Smooth muscle cell (in vitro differentiated cells): ENCODE results near the gene PIANP. TPM values are rescaled to one million over a fixed set of nuclear protein-coding genes. Genes with fewer than 3 reads are reported as not detected.

ENCODE experiments used
- DNase-seq: peaks from one replicate; lab custom pipeline; 2025; ENCODE audit not compliant: unreplicated experiment; lab: John Stamatoyannopoulos, UW
- H2AFZ ChIP-seq: fragments of 200-600 bp; sonication (generic); 2 replicates; pipeline ENCODE4 v1.6.0; 2016; ENCODE audit warnings: antibody characterized with exemption, low read depth, mild to moderate bottlenecking
- H3F3A ChIP-seq: fragments of 200-600 bp; sonication (generic); 2 replicates; pipeline ENCODE4 v1.6.0; 2017; ENCODE audit warnings: antibody characterized with exemption, low read depth
- H3K27ac ChIP-seq: fragments of 200-600 bp; sonication (generic); 2 replicates; pipeline ENCODE4 v1.5.1; 2016; ENCODE audit warnings: low read depth, mild to moderate bottlenecking
- H3K27me3 ChIP-seq: fragments of 200-600 bp; sonication (generic); 2 replicates; pipeline ENCODE4 v1.6.1; 2016; ENCODE audit warnings: low read depth, mild to moderate bottlenecking
- H3K36me3 ChIP-seq: fragments of 200-600 bp; sonication (generic); 2 replicates; pipeline ENCODE4 v1.5.1; 2016; ENCODE audit warnings: low read depth
- H3K4me1 ChIP-seq: fragments of 200-600 bp; sonication (generic); 2 replicates; pipeline ENCODE4 v1.5.1; 2016; ENCODE audit warnings: low read depth
- H3K4me2 ChIP-seq: fragments of 200-600 bp; sonication (generic); 2 replicates; pipeline ENCODE4 v1.6.0; 2016; ENCODE audit warnings: mild to moderate bottlenecking
- H3K4me3 ChIP-seq: fragments of 200-600 bp; sonication (generic); 2 replicates; pipeline ENCODE4 v1.5.1; 2016; ENCODE audit warnings: mild to moderate bottlenecking
- H3K79me2 ChIP-seq: fragments of 200-600 bp; sonication (generic); 2 replicates; pipeline ENCODE4 v1.6.0; 2016; ENCODE audit warnings: low read depth, mild to moderate bottlenecking
- H3K9ac ChIP-seq: fragments of 200-600 bp; sonication (generic); 2 replicates; pipeline ENCODE4 v1.6.0; 2016; ENCODE audit warnings: low read depth
- H3K9me3 ChIP-seq: fragments of 200-600 bp; sonication (generic); replicated peaks from 2 replicates; pipeline ENCODE4 v1.5.1; 2016; ENCODE audit warnings: low read depth
- H4K20me1 ChIP-seq: fragments of 200-600 bp; sonication (generic); 2 replicates; pipeline ENCODE4 v1.6.0; 2016; ENCODE audit warnings: low read depth
- WGBS: methylation state at CpG from one replicate; pipeline ENCODE4 v1.1.7; 2016; ENCODE audit warnings: low lambda C conversion rate; 5-methylcytosine and 5-hydroxymethylcytosine counted together
- polyA plus RNA-seq: library from polyadenylated mRNA; unstranded; fragments of >200 nt; fragmentation: Nextera tagmentation; extraction: Ambion mirVana; gene quantifications from 2 replicates; pipeline ENCODE4 v1.2.1, GENCODE V29; 2016
- total RNA-seq: library from RNA; depleted of rRNA; stranded (reverse); fragments of >200 nt; gene quantifications from 2 replicates; pipeline ENCODE4 v1.2.3, GENCODE V29; 2014
- TF ChIP-seq, protein P1 (sequence below): fragments of 200-600 bp; sonication (generic); IDR thresholded peaks from 2 replicates; pipeline ENCODE4 v1.5.1; 2017; ENCODE audit warnings: borderline replicate concordance, mild to moderate bottlenecking, antibody characterized with exemption; ENCODE audit not compliant: insufficient read depth, poor library complexity, severe bottlenecking

PIANP gene
- total and polyA plus RNA-seq, 2 experiments from 2014 or later: 3.8 TPM; not detected in 1

GRCh38 chr12:6699989-6700645 lies 498 bp downstream of the PIANP start:
- TF ChIP-seq, protein P1, sequence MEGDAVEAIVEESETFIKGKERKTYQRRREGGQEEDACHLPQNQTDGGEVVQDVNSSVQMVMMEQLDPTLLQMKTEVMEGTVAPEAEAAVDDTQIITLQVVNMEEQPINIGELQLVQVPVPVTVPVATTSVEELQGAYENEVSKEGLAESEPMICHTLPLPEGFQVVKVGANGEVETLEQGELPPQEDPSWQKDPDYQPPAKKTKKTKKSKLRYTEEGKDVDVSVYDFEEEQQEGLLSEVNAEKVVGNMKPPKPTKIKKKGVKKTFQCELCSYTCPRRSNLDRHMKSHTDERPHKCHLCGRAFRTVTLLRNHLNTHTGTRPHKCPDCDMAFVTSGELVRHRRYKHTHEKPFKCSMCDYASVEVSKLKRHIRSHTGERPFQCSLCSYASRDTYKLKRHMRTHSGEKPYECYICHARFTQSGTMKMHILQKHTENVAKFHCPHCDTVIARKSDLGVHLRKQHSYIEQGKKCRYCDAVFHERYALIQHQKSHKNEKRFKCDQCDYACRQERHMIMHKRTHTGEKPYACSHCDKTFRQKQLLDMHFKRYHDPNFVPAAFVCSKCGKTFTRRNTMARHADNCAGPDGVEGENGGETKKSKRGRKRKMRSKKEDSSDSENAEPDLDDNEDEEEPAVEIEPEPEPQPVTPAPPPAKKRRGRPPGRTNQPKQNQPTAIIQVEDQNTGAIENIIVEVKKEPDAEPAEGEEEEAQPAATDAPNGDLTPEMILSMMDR: no peak
- H3K79me2 ChIP-seq: no peaks in the 10 kb centered on the region
- no peaks in the 10 kb centered on the region for H3K36me3 ChIP-seq
- no peaks in the 10 kb centered on the region for H3K4me1 ChIP-seq
- H3F3A ChIP-seq: no peaks in the 10 kb centered on the region
- peak overlapping the region; percentile 82 for H2AFZ ChIP-seq
- H3K27ac ChIP-seq: no peak overlapping the region
- peaks cover 34% of the 10 kb centered on the region for H3K27me3 ChIP-seq
- H3K4me3 ChIP-seq: peak overlapping the region; percentile 78
- no peak for DNase-seq
- no peaks in the 10 kb centered on the region for H4K20me1 ChIP-seq
- 0% methylated on average over 24 of the region's 65 CpGs for WGBS
- H3K9ac ChIP-seq: no peak overlapping the region
- H3K9me3 ChIP-seq: no peaks in the 10 kb centered on the region
- H3K4me2 ChIP-seq: peak overlapping the region; percentile 98

GRCh38 chr12:6699259-6699988 lies 1.2 kb downstream of the PIANP start:
- Histone ChIP-seq H3K79me2 (no peaks in the 10 kb centered on the region), H3K9ac (no peak overlapping the region), H3K9me3 (no peaks in the 10 kb centered on the region), H3K4me1 (no peaks in the 10 kb centered on the region), H3K27me3 (peaks cover 34% of the 10 kb centered on the region), H2AFZ (peak overlapping the region; percentile 82), H3K36me3 (no peaks in the 10 kb centered on the region), H3K4me2 (peak overlapping the region; percentile 98), H4K20me1 (no peaks in the 10 kb centered on the region), H3K4me3 (peak overlapping the region; percentile 78), H3K27ac (no peak overlapping the region), H3F3A (no peaks in the 10 kb centered on the region)
- 24% methylated on average over 13 of the region's 16 CpGs for WGBS
- DNase-seq: no peak
- TF ChIP-seq, protein P1: no peak

DNA sequence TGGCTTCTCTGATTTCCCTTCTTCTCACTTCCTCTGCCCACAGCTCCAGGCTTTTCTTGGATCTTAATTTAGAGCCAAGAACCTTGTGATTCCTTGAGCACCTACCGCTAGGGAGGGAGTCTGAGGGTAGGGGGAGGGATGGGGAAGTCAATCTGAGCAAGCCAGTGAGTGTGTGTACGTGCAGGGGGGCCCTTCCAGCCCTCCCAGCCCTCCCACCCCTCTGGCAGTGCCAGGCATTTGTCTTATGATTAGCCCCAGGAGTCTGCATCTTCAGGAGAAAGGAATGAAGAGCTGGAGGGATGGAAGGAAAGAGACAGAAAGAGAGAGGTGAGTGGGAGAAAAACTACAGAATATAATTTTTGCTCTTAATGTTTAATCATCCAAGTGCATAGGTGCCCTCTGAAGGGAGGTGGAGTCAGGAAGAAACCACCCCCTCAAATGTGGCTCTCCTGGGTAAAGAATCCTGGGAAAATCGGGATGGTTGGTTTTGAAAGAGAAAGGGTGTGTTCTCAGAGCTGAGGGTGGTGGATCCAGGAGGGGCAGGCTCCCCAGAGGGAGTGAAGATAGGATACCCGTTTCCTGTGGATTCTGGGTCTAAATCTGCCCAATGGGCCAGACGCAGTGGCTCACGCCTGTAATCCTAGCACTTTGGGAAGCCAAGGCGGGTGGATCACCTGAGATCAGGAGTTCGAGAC lies 2.1 kb downstream of the PIANP start:
- H3K27me3 ChIP-seq: peaks cover 31% of the 10 kb centered on the region
- no peaks in the 10 kb centered on the region for H3K9me3 ChIP-seq
- no peaks in the 10 kb centered on the region for H3K36me3 ChIP-seq
- 56% methylated on average over 8 of the region's 8 CpGs for WGBS
- TF ChIP-seq, protein P1: no peak
- no peak overlapping the region for H3K27ac ChIP-seq
- H3K4me1 ChIP-seq: no peaks in the 10 kb centered on the region
- DNase-seq: no peak
- no peak overlapping the region for H3K4me2 ChIP-seq
- H2AFZ ChIP-seq: no peak overlapping the region
- no peaks in the 10 kb centered on the region for H3F3A ChIP-seq
- H4K20me1 ChIP-seq: no peaks in the 10 kb centered on the region
- H3K4me3 ChIP-seq: no peak overlapping the region
- H3K9ac ChIP-seq: no peak overlapping the region
- H3K79me2 ChIP-seq: no peaks in the 10 kb centered on the region
